ENCODE measurements around the gene CTNNBIP1.
"Not testable (repeated sequence)": the region's sequence is repeated elsewhere in the genome, so short reads cannot be mapped to it uniquely, and the experiment has no call there.

The CTNNBIP1 gene

DNA sequence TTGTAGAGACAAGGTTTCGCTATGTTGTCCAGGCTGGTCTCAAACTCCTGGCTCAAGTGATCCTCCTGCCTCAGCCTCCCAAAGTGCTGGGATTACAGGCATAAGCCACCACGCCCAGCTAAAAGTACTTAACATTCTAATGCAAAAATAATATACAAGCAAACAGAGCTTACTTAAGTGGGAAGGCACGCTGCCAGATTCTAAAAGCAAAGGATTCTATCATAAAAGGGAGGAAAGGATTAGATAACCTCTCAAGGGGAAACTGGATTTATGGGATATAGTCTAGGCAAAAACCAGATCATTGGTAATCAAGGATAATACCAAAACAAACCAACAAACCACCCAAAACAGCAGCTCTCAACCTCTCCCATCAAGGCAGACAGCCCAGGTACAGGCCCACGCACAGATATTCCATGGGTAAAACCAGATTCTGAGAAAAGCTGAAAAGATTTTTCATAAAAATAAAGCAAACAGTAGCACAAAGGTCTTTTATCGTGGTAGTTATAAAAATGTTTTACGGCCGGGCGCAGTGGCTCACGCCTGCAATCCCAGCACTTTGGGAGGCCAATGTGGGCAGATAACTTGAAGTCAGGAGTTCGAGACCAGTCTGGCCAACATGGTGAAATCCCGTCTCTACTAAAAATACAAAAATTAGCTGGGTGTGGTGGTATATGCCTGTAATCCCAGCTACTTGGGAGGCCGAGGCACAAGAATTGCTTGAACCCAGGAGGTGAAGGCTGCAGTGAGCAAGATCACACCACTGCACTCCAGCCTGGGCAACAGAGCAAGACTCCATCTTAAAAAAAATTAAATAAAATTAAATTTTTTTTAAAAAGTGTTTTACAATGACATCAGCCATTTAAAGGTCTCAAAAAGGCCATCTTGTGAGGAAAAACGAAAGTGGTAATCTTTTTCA, 106.8 kb downstream of the CTNNBIP1 start:
- DNase-seq (ENCODE audit: low spot score) = not testable (repeated sequence)

DNA sequence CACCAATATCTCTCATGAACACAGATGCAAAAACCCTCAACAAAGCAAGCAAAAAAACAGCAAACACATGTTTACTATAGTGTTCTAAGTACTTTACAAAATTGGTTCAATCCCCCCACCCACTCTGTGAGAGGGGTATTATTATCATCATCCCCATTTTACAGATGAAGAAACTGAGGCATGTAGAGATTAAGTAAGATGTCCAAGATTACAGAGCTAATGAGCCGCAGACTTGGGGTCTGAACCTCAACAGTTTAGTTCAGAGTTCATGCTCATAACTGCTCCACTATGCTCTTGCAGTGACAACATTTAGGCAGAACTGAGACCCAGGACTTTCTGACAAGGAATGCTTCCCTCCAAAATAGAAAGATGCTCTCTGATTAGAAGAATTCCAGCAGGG, 108.2 kb downstream of the CTNNBIP1 start:
- DNase-seq (ENCODE audit: low spot score) = no peak
